B cell (primary cell): ENCODE measurements around the gene GPR18.

Experiments
- EZH2 ChIP-seq: IDR thresholded peaks from 2 replicates; pipeline ENCODE4 v1.6.1; 2012; ENCODE audit warnings: borderline replicate concordance, low read depth, mild to moderate bottlenecking, moderate library complexity, low read length; ENCODE audit not compliant: insufficient read depth, poor library complexity, severe bottlenecking
- TF ChIP-seq, protein P1 (sequence below): fragments of 200-600 bp; IDR thresholded peaks from one replicate; pipeline ENCODE4 v1.8.0; 2022; ENCODE audit warnings: antibody characterized with exemption, mild to moderate bottlenecking

DNA sequence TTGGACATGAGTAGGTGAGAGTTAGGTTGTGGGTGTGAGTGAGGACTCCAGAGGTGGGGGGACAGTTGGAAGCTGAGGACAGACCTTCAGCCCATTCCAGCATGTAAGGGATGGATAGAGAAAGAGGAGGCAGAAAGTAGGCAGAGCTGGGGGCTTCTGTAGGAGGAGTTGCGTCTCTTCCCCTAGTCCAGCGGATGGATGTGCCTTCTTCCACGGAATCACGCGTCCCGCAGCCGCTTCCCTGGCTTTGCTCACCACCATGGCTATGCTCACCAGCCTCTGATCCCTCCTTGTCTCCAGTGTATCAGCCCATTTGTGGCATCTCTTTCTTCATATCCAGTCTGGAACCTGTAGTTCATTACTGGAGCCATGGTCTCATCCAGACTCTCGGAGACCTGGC lies 52.0 kb downstream of the GPR18 start:
- TF ChIP-seq, protein P1, sequence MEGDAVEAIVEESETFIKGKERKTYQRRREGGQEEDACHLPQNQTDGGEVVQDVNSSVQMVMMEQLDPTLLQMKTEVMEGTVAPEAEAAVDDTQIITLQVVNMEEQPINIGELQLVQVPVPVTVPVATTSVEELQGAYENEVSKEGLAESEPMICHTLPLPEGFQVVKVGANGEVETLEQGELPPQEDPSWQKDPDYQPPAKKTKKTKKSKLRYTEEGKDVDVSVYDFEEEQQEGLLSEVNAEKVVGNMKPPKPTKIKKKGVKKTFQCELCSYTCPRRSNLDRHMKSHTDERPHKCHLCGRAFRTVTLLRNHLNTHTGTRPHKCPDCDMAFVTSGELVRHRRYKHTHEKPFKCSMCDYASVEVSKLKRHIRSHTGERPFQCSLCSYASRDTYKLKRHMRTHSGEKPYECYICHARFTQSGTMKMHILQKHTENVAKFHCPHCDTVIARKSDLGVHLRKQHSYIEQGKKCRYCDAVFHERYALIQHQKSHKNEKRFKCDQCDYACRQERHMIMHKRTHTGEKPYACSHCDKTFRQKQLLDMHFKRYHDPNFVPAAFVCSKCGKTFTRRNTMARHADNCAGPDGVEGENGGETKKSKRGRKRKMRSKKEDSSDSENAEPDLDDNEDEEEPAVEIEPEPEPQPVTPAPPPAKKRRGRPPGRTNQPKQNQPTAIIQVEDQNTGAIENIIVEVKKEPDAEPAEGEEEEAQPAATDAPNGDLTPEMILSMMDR: no peak
- no peak for TF ChIP-seq EZH2
